Vagina (tissue), 2 donors: ENCODE data around the gene HIKESHI.

ENCODE experiments used
- CTCF ChIP-seq, 3 experiments: fragments of 450-650 bp in 2 of 3; fragments of 200-600 bp in 1 of 3; sonication (generic) in 1 of 3; IDR thresholded peaks; one replicate each; pipeline ENCODE4 v1.5.1; 2017 to 2019; ENCODE audit warnings: antibody characterized with exemption in 3 of 3, mild to moderate bottlenecking in 2 of 3, moderate library complexity in 2 of 3
- POLR2A ChIP-seq, 2 donors: fragments of 450-650 bp; IDR thresholded peaks; one replicate each; pipeline ENCODE4 v1.6.1; 2017; ENCODE audit warnings: antibody characterized with exemption in 2 of 2, mild to moderate bottlenecking in 2 of 2, moderate library complexity in 2 of 2

- no peak for TF ChIP-seq POLR2A (IDR thresholded peaks at IDR 0.05)
- TF ChIP-seq CTCF (IDR thresholded peaks at IDR 0.05), result no peak
Observed at GRCh38 chr11:86390487-86390886, 88.4 kb downstream of the HIKESHI start.
